HG03196 (cell line): ENCODE measurements around the gene ZNF722.
"Not testable (repeated sequence)": the region's sequence is repeated elsewhere in the genome, so short reads cannot be mapped to it uniquely, and the experiment has no call there.

ENCODE experiments used
- ATAC-seq: cut with Tn5 transposase; IDR thresholded peaks from one replicate; pipeline ENCODE4 v1.9.1; 2021; ENCODE audit not compliant: unreplicated experiment

The ZNF722 gene

DNA sequence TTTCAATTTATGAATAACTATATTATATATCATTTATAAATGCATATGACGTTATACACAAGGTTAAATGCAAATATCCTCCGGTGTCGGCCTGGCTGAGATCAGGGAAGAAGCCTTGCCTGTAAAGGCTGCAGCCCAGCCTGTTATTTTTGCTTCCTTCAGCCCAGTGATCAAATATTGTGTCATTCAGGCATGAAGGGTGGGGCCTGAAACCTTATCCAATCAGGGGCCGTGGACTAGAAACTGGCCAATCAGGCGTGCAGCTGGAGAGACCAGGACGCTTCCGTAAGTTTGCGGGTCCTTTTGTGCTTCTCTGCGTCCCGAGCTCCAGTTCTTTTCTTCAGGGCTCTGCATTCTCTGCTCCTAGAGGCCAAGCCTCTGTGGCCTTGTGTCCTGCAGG lies at the start of gene ZNF722:
Gene ZNF722 (plus strand): TSS at position 301 of the 400 bp plus-strand sequence. CDS start 113 bp downstream, outside the sequence.
- ATAC-seq, result no peak

- no peak for ATAC-seq
Measured at GRCh38 chr7:63953181-63953580, 45.5 kb upstream of the ZNF722 start.

GRCh38 chr7:63968629-63969028 lies 30.0 kb upstream of the ZNF722 start:
- no peak for ATAC-seq

- ATAC-seq, result not testable (repeated sequence)
Measured at GRCh38 chr7:64015496-64015895, 16.8 kb downstream of the ZNF722 start.

DNA sequence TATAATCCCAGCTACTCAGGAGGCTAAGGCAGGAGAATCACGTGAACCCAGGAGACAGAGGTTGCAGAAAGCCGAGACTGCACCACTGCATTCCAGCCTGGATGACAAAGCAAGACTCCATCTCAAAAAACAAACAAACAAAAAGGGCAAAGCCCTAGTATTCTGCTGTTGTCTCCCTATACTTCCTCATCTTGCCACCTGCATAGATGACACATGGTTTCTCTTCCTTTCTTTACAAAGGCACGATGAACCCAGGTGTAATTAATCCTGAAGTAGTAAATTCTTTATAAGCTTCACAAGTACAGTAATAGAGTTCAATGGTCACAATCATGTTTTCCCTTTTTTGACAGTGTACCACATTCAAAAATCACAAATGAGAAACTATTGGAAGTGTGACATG lies 36.7 kb downstream of the ZNF722 start:
- ATAC-seq, result no peak

GRCh38 chr7:64037095-64037494 lies 38.4 kb downstream of the ZNF722 start:
- ATAC-seq, result no peak

GRCh38 chr7:64045301-64046040 lies 46.8 kb downstream of the ZNF722 start, which contains the start of gene ZNF727:
Gene ZNF727 (plus strand): TSS chr7:64045434. CDS start chr7:64045622, 188 bp downstream.
- ATAC-seq, result no peak

GRCh38 chr7:64046041-64046389 lies 47.4 kb downstream of the ZNF722 start:
- no peak for ATAC-seq
